ENCODE results near the gene ZBTB5. TPM values are rescaled to one million over a fixed set of nuclear protein-coding genes. Genes with fewer than 3 reads are reported as not detected.

The ZBTB5 gene
- total RNA-seq, 1 donor from 2014 or later = 9.2 TPM

- Histone ChIP-seq H3K27ac (no peak overlapping the region), H3K9me3 (no peaks in the 10 kb centered on the region), H3K36me3 (no peaks in the 10 kb centered on the region), H3K4me3 (no peak overlapping the region), H3K4me1 (peaks cover 26% of the 10 kb centered on the region), H3K27me3 (ENCODE audit: low read depth) (no peaks in the 10 kb centered on the region)
- intact Hi-C loops (cut with DNase I) = no loop called here
- no peak for ATAC-seq
- DNase-seq = no peak
- TF ChIP-seq CTCF (IDR thresholded peaks at IDR 0.05) = no peak
Measured at GRCh38 chr9:37420271-37421215, 44.7 kb downstream of the ZBTB5 start.

- ATAC-seq (no peak), DNase-seq (no peak)
- Histone ChIP-seq H3K9me3 (no peaks in the 10 kb centered on the region), H3K4me1 (peaks cover 29% of the 10 kb centered on the region), H3K4me3 (no peak overlapping the region), H3K27me3 (ENCODE audit: low read depth) (no peaks in the 10 kb centered on the region), H3K27ac (no peak overlapping the region), H3K36me3 (no peaks in the 10 kb centered on the region)
- intact Hi-C loops (cut with DNase I) = no loop called here
- no peak for TF ChIP-seq CTCF (IDR thresholded peaks at IDR 0.05)
Measured at GRCh38 chr9:37419204-37419603, 46.0 kb downstream of the ZBTB5 start.

GRCh38 chr9:37417857-37418618 is 47.2 kb downstream of the ZBTB5 start:
- ATAC-seq (no peak), DNase-seq (no peak)
- Histone ChIP-seq H3K4me1 (peaks cover 18% of the 10 kb centered on the region), H3K27ac (no peak overlapping the region), H3K4me3 (no peak overlapping the region), H3K36me3 (no peaks in the 10 kb centered on the region), H3K9me3 (no peaks in the 10 kb centered on the region), H3K27me3 (ENCODE audit: low read depth) (no peaks in the 10 kb centered on the region)
- intact Hi-C loops (cut with DNase I) = no loop called here
- no peak for TF ChIP-seq CTCF (IDR thresholded peaks at IDR 0.05)

- peaks cover 18% of the 10 kb centered on the region for H3K4me1 ChIP-seq
- H3K27ac ChIP-seq = no peak overlapping the region
- DNase-seq = no peak
- TF ChIP-seq CTCF (IDR thresholded peaks at IDR 0.05) = no peak
- no peaks in the 10 kb centered on the region for H3K27me3 ChIP-seq (ENCODE audit: low read depth)
- no peak for ATAC-seq
- H3K36me3 ChIP-seq = no peaks in the 10 kb centered on the region
- no peaks in the 10 kb centered on the region for H3K9me3 ChIP-seq
- intact Hi-C loops (cut with DNase I) = no loop called here
- no peak overlapping the region for H3K4me3 ChIP-seq
Measured at GRCh38 chr9:37417252-37417803, 47.9 kb downstream of the ZBTB5 start.

GRCh38 chr9:37415011-37415719 is 50.1 kb downstream of the ZBTB5 start:
- no peaks in the 10 kb centered on the region for H3K36me3 ChIP-seq
- peak; percentile 84 for TF ChIP-seq CTCF (IDR thresholded peaks at IDR 0.05)
- peak overlapping the region; percentile 33 for H3K27ac ChIP-seq
- H3K4me1 ChIP-seq = peaks cover 12% of the 10 kb centered on the region
- no peaks in the 10 kb centered on the region for H3K9me3 ChIP-seq
- intact Hi-C loops (cut with DNase I) = no loop called here
- peak; percentile 83 to 84 for ATAC-seq
- no peaks in the 10 kb centered on the region for H3K27me3 ChIP-seq (ENCODE audit: low read depth)
- peak; percentile 70 for DNase-seq
- H3K4me3 ChIP-seq = no peak overlapping the region
